GM12874 (cell line): ENCODE results near the gene TNNT3.

Experiments
- TF ChIP-seq, protein P1 (sequence below): IDR thresholded peaks from 2 replicates; pipeline ENCODE4 v1.5.1; 2011; ENCODE audit warnings: low read depth, mild to moderate bottlenecking, control low read depth, low read length, moderate library complexity; ENCODE audit not compliant: insufficient read depth

Gene TNNT3

GRCh38 chr11:1935156-1936071 is 15.9 kb downstream of the TNNT3 start:
- TF ChIP-seq, protein P1, sequence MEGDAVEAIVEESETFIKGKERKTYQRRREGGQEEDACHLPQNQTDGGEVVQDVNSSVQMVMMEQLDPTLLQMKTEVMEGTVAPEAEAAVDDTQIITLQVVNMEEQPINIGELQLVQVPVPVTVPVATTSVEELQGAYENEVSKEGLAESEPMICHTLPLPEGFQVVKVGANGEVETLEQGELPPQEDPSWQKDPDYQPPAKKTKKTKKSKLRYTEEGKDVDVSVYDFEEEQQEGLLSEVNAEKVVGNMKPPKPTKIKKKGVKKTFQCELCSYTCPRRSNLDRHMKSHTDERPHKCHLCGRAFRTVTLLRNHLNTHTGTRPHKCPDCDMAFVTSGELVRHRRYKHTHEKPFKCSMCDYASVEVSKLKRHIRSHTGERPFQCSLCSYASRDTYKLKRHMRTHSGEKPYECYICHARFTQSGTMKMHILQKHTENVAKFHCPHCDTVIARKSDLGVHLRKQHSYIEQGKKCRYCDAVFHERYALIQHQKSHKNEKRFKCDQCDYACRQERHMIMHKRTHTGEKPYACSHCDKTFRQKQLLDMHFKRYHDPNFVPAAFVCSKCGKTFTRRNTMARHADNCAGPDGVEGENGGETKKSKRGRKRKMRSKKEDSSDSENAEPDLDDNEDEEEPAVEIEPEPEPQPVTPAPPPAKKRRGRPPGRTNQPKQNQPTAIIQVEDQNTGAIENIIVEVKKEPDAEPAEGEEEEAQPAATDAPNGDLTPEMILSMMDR, result no peak

DNA sequence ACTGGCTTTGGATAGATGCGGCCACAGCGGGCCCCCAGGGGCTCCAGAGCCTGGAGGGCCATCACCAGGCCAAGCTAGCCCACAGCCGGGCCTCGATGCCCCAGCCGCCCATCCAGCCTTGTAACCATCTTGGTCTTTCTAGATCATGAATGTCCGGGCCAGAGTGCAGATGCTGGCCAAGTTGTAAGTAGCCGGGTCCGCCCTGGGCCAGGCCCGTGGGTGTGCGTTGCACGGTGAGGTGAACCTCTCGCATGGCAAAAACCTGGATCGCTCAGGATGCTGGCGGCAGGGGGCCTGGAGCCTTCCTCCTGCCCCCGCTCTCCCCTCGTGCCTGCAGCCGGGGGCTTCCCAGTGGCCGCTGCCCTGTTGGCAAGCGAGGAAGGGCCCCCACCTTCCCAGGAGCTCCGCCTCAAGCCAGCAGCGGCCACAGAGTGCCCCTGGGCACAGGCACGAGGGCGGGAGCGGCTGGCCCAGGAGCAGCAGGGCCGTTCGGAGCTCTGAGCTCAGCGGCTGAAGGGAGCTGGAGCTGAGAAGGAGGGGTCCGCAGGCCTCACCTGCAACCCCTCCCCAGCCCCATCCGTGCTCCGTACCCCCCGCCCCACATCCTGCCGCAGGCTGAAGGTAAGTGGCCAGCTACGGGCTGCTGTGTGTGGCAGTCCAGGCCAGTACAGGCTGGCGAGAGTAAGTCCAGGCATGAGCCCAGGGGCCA is 16.7 kb downstream of the TNNT3 start:
- TF ChIP-seq, protein P1, result no peak

DNA sequence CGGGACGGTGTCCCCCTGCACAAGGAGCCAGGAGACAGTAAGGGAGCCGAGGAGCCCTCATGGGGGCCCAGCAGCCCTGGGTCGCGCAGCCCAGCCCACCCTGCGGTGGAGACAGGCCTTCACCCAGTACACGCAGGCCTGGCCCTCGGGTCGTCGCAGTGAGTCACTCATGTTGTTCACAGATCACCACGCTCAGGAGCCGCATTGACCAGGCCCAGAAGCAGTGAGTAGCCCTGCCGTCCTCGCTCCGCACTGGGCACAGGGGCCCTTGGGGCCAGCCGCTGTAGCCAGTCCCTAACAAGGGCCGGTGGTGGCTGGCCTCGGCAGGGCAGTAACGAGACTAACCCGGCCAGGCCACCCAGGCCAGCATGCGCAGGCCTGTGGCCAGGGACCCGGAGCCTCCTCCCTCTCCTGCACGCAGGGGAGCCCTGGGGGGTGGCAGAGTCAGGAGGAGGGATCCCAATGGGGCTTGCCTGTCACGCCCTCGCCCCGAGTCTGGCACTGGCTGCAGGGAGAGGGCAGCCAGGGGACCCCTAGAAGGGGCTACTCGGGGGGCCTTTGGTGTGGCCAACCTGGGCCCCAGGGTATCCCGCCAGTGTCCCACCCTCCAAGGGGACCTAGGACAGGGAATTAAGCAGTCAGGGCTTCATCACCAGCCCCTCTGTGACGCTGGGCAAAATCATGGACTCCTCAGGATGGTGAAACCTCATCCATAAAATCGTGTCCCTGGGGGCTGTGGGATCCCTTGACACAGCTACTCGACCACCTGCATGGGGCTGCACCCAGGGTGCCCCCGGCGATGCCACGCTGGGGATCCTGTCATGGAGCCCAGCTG is 17.5 kb downstream of the TNNT3 start:
- TF ChIP-seq, protein P1, result no peak

DNA sequence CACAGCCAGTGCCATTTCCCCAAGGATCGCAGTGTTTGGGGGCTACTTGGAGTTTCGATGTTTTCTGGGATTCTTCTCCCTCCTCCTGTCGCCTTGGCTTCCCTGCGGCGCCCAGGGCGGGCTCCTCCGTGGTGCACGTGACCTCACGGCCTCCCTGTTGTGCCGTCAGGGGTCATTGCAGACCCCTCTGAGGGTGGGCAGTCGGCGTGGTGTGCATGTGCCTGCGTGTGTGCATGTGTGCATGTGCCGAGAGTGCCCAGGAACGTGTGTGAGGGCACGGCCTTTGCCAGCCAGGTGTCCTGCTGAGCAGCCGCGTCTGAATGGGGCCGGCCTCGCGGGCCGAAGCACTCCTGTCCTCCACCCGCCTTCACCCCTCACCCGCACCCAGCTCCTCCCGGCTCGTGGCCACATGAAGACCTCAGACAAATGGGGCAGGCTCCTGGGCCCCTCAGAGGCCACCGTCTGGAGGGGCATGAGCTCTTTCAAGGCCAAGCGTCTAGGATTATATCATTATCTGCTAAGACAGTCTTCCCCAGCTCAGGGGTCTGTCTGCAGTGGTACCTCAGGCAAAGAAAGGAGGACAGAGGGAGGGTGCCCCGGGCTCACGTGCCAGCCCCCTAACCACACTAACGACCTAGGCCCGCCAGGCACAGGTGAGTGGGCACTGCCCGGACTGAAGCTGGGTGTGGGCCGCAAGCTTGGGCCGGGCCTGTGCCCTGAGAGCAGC is 18.3 kb downstream of the TNNT3 start:
- TF ChIP-seq, protein P1, result no peak

DNA sequence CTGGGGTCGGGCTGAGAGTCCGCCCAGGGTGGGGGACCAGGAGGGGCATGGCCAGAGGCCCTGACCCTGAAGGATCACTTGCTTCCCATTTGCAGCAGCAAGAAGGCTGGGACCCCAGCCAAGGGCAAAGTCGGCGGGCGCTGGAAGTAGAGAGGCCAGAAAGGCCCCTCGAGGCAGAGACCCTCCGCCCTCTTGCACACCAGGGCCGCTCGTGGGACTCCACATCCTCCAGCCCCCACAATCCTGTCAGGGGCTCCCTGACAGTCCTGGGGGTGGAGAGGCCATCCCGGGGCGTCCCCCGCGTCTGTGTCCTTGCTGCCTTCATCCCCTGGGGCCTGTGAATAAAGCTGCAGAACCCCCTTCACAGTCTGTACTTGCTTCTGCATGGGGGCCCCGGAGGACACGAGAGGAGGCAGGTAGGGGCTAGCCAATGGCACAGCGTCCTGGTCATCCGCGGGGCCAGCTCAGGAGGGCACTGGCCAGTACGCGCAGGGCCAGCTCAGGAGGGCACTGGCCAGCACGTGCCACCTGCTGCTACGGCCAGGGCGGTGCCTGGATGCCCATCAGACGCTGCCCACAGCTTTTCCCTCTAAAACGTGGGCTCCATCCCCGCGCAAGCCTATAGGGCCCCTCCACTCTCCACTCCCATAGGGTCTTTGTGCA is 19.0 kb downstream of the TNNT3 start:
- TF ChIP-seq, protein P1, result no peak

DNA sequence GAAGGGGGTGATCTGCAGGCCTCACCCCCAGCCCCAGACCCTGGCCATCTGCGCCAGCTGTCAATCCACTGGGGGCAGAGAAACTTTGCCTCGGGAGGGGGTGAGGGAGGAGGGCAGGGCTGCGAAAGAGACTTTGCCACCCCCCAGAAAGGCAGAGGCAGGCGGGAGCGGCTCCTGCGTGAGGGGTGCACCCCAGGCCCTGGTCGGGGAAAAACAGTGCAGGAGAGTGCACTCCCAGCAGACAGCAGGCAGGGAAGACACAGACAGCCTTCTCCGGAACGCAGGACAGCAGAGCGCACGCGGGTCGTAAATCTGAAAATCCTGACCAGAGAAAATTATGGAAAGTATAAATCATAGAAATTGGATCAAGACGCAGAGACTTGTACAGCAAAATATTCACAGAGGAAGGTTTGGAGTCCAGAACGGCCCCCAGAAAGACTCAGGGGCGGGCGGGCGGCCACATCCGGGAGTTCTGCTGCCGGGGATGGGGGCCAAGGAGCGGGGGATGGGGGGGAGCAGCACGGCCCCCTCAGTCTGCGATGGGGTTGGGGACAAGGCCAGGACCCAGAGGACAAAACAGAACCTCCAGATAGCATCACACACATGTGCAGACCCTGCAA is 19.6 kb downstream of the TNNT3 start:
- TF ChIP-seq, protein P1, result no peak
